Measurements from ENCODE around the gene PRKCA. TPM values are rescaled to one million over a fixed set of nuclear protein-coding genes. Genes with fewer than 3 reads are reported as not detected.
"Not testable (repeated sequence)": the region's sequence is repeated elsewhere in the genome, so short reads cannot be mapped to it uniquely, and the experiment has no call there.

The PRKCA gene
- total RNA-seq, 1 donor from 2014 or later, result 112 TPM

GRCh38 chr17:66474806-66475497 is 172.5 kb downstream of the PRKCA start:
- intact Hi-C loops (cut with micrococcal nuclease), result no loop called here

DNA sequence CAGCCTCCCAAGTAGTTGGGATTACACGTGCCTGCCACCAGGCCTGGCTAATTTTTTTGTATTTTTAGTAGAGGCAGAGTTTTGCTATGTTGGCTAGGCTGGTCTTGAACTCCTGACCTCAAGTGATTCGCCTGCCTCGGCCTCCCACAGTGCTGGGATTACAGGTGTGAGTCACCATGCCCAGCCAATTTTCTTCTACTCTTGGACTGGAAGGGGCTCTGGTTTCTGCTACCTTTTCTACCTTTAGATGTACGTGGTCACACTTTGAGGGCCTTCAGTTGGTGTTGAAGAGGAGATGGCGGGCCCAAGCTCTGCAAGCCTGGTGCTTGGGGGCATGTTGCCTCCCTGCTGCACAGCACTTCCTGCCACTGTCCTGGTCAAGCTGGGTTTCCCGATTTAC is 173.6 kb downstream of the PRKCA start:
- intact Hi-C loops (cut with micrococcal nuclease), result no loop called here

DNA sequence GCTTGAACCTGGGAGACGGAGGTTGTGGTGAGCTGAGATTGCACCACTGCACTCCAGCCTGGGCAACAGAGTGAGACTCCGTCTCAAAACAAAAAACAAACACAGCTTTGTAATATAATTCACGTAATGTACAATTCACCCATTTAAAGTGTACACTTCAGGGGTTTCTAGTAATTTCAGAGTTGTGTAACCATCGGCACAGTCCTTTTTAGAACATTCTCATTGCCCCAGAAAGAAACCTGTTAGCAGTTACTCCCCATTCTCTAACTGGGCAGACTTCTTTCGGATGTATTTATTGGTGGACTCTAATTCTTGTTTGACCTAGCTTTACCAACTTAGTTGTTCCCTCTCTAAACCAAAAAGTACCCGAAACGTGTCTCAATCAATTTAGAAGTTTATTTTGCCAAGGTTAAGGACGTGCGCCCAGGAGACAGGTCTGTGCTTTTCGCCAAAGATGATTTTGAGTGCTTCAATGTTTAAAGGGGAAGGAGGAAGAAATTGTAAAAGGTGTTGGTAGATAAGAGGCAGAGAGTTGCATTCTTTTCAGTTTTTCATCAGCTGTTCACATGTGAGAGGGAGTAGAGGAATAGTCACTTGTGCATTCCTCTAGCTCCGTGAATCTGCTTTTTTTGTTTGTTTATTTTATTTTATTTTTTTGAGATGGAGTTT is 175.3 kb downstream of the PRKCA start:
- intact Hi-C loops (cut with micrococcal nuclease), result no loop called here

DNA sequence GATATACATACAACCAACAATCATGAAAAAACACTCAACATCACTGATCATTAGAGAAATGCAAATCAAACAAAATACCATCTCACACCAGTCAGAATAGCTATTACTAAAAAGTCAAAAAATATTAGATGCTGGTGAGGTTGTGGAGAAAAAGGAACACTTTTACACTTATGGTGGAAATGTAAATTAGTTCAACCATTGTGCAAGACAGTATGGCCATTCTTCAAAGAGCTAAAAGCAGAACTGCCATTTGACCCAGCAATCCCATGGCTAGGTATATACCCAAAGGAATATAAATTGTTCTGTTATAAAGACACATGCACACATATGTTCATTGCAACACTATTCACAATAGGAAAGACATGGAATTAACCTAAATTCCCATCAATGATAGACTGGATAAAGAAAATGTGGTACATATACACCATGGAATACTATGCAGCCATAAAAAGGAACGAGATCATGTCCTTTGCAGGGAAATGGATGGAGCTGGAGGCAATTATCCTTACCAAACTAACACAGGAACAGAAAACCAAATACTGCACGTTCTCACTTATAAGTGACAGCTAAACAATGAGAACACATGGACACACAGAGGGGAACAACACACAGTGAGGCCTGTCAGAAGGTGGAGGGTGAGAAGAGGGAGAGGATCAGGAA is 176.9 kb downstream of the PRKCA start:
- intact Hi-C loops (cut with micrococcal nuclease), result not testable (repeated sequence)

- intact Hi-C loops (cut with micrococcal nuclease), result no loop called here
Measured at GRCh38 chr17:66480243-66480642, 177.8 kb downstream of the PRKCA start.

GRCh38 chr17:66480802-66481201 is 178.4 kb downstream of the PRKCA start:
- intact Hi-C loops (cut with micrococcal nuclease), result no loop called here

DNA sequence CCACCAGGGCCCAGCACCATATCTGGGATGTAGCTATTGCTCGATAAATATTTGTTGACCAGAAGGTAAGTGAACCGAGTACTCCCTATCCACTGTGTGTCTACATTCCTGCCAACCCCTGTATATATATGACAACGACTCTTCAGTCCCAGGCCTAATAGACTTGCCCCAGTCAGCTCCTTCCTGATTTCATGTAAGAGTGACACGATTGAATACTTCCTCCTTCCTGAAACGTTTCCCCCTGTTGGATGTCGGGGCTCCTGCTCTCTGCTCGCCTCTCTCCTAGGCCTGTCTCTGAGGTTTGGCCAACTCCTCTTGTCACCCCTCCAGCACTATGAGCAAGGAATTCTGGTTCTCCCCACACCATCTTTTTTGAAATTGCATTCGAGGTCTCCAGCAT is 178.9 kb downstream of the PRKCA start:
- intact Hi-C loops (cut with micrococcal nuclease), result no loop called here

DNA sequence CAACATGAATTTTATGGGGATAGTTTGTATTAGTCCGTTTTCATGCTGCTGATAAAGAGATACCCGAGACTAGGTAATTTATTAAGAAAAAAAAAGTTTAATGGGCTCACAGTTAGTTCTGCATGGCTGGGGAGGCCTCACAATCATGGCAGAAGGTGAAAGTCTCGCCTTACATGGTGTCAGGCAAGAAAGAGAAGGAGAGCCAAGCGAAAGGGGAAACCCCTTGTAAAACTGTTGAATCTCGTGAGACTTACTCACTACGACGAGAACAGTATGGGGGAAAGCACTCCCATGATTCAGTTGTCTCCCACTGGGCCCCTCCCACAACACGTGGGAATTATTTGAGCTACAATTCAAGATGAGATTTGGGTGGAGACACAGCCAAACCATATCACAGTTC is 181.5 kb downstream of the PRKCA start:
- intact Hi-C loops (cut with micrococcal nuclease), result no loop called here

DNA sequence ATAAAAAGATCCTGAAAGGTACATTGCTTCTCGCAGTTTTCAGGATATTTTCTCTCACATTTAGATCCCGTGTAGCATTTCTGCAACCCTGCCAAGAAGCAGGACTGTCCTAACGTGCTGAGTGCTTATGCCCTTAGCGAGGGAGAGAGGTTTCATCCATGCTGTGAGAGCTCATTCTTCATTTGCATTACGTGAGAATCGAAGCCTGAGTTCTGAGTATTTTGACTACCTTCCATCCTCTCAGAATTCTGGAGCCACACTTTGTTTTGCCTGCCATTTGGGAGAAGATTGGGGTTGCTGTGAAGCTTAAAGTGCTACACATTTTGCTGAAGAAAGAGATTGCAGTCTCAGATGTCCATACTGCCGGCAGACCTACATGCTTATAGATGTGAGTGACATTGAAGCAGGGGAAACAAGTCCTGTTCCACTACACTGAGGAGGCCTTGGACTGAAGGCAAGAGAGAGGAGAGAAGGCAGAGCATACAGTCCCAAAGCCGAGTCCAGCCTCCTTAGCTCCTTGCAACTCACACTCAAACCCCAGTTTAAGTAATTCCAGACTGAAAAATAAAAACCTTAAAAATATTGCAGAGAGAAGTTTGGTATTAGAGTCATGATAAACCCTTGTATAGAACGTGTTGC is 183.0 kb downstream of the PRKCA start:
- intact Hi-C loops (cut with micrococcal nuclease), result no loop called here

DNA sequence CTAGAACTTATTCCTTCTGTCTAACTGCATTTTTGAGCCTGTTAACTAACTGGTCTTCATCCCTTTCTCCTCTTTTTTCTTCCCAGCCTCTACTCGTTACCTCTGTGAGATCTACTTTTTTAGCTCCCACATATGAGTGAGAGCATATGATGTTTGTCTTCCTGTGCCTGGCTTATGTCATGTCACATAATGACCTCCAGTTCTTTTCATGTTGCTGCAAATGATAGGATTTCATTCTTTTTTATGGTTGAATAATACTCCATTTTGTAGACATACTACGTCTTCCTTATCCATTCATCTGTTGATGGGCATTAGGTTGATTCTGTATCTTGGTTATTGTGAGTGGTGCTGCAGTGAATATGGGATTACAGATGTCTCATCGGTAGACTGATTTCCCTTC is 184.7 kb downstream of the PRKCA start:
- intact Hi-C loops (cut with micrococcal nuclease), result no loop called here

GRCh38 chr17:66487981-66488468 is 185.6 kb downstream of the PRKCA start:
- intact Hi-C loops (cut with micrococcal nuclease), result no loop called here

DNA sequence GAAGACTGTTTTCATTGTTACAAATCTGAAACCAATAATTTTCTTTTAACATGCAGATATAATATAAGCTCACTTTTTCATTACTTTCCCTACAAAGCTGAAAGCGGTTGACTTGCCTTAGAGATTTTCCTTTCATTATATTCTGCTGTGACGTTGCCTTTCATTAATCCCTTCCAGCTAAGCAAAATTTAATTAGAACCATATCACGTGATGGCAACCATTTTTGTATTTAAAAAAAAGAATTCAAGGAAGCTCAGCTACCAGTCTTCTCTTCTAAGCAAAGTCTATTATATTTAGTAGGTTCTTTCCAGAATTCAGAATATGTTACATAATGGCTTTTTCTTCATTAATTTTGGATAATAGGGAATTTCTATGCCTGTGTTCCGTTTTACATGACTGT is 186.5 kb downstream of the PRKCA start:
- intact Hi-C loops (cut with micrococcal nuclease), result no loop called here

GRCh38 chr17:66489576-66489975 is 187.2 kb downstream of the PRKCA start:
- intact Hi-C loops (cut with micrococcal nuclease), result not testable (repeated sequence)

GRCh38 chr17:66491213-66491612 is 188.8 kb downstream of the PRKCA start:
- intact Hi-C loops (cut with micrococcal nuclease), result no loop called here

DNA sequence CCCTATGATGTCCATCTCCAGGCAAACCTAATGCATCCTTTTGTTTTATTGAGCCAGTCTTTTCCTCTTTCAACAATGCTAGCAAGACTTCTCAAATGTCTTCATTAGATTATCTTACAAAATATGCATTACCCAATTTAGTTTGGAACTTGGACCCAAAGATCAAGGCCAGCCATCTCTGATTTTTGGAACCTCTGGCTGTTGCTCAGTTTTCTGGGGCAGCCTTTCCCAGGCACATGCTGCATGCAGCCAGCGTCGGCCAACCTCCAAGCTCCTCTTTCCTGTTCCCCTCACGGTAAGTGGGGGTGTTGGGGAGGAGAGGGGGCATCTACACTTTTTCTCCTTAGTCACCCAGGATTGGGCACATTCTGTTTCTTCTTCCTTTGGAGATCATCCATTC is 189.3 kb downstream of the PRKCA start:
- intact Hi-C loops (cut with micrococcal nuclease), result no loop called here

DNA sequence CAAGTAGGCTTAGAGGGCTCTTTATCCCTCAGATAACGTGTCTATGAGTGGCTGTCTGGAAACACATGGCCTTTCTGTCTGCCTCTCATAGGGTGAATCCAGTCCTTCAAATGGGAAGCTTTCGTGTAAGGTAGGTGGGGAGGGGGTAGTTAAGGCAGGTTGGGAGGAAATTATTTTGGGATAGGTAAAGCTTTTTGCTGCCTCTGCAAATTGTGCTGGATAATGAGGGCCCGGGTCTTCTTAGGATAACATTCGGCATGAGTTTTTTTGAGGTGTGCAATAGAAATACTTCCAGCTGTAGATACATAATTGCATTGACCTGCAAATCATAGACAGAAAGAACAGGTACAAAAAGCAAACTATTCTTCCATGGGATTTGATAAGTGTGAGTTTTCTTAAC is 189.7 kb downstream of the PRKCA start:
- intact Hi-C loops (cut with micrococcal nuclease), result no loop called here

DNA sequence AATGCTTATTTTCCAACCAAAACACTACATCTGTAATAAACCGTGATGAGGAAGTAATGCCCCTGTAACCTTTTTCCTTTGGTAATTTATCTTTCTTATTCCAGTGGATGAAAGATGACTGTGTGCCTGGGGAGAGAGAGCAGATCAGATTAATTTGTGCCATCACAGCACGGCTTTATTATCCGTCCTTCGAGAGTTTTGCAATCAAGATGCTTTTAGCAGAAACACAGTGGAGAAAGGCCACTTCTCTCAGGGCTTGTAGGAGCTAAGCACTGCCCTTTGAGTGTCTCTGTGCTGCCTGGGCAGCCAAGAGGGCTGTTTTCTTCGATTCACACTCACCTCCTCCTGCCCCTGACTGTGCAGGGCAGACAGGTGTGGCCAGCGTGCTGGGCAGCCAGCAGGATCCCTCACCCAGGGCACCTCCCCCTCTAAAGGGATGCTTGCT is 190.2 kb downstream of the PRKCA start:
- intact Hi-C loops (cut with micrococcal nuclease), result no loop called here

- intact Hi-C loops (cut with micrococcal nuclease), result no loop called here
Measured at GRCh38 chr17:66493283-66494019, 191.0 kb downstream of the PRKCA start.

- intact Hi-C loops (cut with micrococcal nuclease), result no loop called here
Measured at GRCh38 chr17:66494023-66494803, 191.8 kb downstream of the PRKCA start.

GRCh38 chr17:66495035-66495434 is 192.6 kb downstream of the PRKCA start:
- intact Hi-C loops (cut with micrococcal nuclease), result no loop called here

All from T-helper 2 cell treated with Interferon-gamma antibody and Interleukin-4, amounts not matched to agents 100 ng/mL and 5 ng/mL, for 36 hours (primary cell).